ENCODE measurements around the gene PIK3R1. TPM values are rescaled to one million over a fixed set of nuclear protein-coding genes. Genes with fewer than 3 reads are reported as not detected.

The PIK3R1 gene
- total RNA-seq, 1 donor from 2014 or later = 89.3 TPM

DNA sequence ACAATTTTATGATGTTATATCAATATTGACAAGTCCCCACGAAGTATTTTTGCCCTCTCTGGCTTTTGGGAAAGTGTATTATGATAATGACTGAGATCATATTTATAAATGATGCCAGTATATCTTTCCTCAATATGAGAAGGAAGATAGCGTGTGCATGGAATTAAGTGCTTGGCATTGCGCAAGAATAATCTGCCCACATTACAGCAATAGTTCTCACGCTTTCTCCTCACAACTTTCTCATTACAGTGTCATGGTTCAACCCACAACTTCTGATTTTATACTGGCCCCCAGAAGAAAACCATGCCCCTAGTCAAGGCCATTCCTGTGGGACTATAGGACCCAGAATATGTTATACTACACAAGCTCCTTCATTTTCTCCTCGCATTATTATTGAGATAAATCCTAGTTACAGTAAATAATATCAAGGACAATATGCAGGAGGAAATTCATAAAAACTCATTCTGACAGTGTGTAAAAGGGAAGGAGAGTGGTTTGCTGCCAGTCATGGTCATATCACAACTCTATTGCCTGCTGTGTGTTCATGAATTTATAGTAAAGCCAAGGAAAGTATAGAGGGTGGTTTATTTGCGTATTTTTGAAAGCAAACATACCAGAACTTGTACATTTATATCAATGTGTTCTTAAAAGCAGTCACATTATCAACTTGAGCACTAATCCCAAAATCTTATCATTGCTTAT, 114.1 kb downstream of the PIK3R1 start:
- Histone ChIP-seq H3K27me3 (no peaks in the 10 kb centered on the region), H3K27ac (no peak overlapping the region), H3K4me1 (no peaks in the 10 kb centered on the region), H3K36me3 (no peaks in the 10 kb centered on the region), H3K9me3 (no peaks in the 10 kb centered on the region), H3K4me3 (no peak overlapping the region)
- TF ChIP-seq, protein P1, sequence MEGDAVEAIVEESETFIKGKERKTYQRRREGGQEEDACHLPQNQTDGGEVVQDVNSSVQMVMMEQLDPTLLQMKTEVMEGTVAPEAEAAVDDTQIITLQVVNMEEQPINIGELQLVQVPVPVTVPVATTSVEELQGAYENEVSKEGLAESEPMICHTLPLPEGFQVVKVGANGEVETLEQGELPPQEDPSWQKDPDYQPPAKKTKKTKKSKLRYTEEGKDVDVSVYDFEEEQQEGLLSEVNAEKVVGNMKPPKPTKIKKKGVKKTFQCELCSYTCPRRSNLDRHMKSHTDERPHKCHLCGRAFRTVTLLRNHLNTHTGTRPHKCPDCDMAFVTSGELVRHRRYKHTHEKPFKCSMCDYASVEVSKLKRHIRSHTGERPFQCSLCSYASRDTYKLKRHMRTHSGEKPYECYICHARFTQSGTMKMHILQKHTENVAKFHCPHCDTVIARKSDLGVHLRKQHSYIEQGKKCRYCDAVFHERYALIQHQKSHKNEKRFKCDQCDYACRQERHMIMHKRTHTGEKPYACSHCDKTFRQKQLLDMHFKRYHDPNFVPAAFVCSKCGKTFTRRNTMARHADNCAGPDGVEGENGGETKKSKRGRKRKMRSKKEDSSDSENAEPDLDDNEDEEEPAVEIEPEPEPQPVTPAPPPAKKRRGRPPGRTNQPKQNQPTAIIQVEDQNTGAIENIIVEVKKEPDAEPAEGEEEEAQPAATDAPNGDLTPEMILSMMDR (IDR thresholded peaks at IDR 0.05) = no peak
- intact Hi-C loops (cut with DNase I) = no loop called here
- DNase-seq (ENCODE audit: low spot score in 2 of 2) = no peak

DNA sequence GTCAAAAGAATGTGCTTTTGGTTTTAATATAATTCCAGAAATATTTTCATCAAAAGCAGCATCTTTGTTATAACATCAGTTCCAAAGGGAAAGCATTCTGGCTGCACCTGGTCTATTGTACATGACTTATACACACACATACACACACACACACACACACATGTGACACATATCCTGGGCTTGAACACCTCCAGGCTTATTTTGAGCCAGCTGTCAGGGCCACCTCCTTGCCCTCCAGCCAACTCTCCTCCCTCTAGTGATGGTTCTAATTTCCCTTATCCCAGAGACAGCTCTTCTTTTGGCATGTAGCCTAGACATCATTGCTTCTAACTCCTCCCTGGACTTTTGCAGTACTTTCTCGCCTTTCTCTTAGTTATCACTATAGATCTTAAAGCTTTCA, 115.0 kb downstream of the PIK3R1 start:
- DNase-seq (ENCODE audit: low spot score in 2 of 2) = no peak

DNA sequence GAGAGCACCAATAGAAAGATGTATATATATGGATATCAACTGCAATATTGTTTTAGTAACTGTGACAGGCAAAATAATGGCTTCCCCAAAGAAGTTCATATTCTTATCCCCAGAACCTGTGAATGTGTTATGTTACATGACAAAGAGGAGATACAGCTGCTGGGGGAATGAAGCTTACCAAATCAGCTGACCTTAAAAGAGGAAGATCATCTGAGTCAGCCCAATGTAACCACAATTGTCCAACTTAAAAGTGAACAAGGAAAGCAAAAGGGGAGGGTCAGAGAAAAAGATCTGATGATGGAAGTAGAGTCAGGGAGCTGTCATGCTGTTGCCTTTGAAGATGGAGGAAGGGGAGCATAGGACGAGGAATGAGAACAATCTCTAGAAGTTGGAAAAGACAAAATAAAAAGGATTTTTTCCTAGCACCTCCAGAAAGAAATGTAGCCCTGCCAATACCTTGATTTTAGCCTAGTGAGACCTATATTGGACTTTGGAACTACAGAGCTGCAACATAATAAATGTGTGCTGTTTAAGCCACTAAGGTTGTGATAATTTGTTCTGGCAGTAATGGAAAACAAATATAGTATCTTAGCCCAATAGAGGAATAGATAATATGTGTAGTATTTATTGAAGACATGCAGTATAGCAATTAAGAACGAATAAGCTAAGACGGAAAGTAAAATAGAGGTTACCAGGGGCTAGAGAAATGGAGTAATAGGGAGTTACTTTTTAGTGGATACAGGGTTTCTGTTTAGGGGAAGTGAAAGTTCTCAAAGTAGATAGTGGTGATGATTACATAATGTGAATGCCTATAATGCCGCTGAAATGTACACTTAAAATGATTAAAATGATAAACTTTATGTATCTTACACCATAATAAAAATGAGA, 115.9 kb downstream of the PIK3R1 start:
- Histone ChIP-seq H3K27me3 (no peaks in the 10 kb centered on the region), H3K4me3 (no peak overlapping the region), H3K36me3 (no peaks in the 10 kb centered on the region), H3K27ac (no peak overlapping the region), H3K9me3 (no peaks in the 10 kb centered on the region), H3K4me1 (no peaks in the 10 kb centered on the region)
- TF ChIP-seq, protein P1 (IDR thresholded peaks at IDR 0.05) = no peak
- DNase-seq (ENCODE audit: low spot score in 2 of 2) = no peak
- intact Hi-C loops (cut with DNase I) = no loop called here

More for the DNA sequence above, 115.0 kb downstream of the PIK3R1 start:
- Histone ChIP-seq H3K27ac (no peak overlapping the region), H3K36me3 (no peaks in the 10 kb centered on the region), H3K4me1 (no peaks in the 10 kb centered on the region), H3K4me3 (no peak overlapping the region), H3K9me3 (no peaks in the 10 kb centered on the region), H3K27me3 (no peaks in the 10 kb centered on the region)
- TF ChIP-seq, protein P1 (IDR thresholded peaks at IDR 0.05) = no peak
- intact Hi-C loops (cut with DNase I) = no loop called here

DNA sequence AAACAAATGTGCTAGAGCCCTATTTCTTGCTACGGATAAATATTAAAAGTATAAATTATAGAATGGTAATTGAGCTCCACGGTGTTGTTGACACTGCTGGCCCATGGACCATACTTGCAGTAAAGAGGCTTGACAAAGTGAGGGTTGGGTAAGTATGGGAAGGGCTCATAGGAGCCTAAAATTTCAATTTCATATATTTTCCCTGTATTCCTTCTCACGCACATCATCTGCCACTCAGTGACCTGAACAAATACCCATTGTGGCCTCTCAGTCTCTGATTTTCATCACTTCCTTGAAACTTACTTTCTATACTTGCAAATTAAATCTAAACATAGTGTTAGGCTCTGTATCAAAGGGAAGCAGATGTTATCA, 116.5 kb downstream of the PIK3R1 start:
- no peaks in the 10 kb centered on the region for H3K9me3 ChIP-seq
- DNase-seq (ENCODE audit: low spot score in 2 of 2) = no peak
- intact Hi-C loops (cut with DNase I) = no loop called here
- H3K4me3 ChIP-seq = no peak overlapping the region
- H3K27me3 ChIP-seq = no peaks in the 10 kb centered on the region
- no peaks in the 10 kb centered on the region for H3K36me3 ChIP-seq
- TF ChIP-seq, protein P1 (IDR thresholded peaks at IDR 0.05) = no peak
- H3K27ac ChIP-seq = no peak overlapping the region
- no peaks in the 10 kb centered on the region for H3K4me1 ChIP-seq

DNA sequence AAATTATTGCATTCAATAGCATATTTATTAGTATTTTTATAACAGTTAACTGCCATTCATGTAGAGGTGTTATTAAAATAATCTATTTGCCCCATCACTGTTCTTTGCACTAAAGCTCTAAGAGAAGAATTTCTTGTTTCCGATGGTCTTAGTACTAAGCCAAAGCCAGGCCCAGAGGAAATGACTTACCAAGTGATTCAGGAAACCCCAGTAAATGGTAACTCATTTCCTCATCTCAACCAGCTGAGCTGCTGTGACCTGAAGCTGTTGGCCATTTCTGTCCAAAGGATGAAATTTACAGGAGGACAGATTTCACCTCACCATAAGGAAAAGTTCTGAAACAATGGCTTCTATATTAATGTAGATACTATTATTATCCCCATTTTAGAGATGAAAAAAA, 117.0 kb downstream of the PIK3R1 start:
- no peaks in the 10 kb centered on the region for H3K36me3 ChIP-seq
- H3K4me1 ChIP-seq = no peaks in the 10 kb centered on the region
- no peaks in the 10 kb centered on the region for H3K27me3 ChIP-seq
- DNase-seq (ENCODE audit: low spot score in 2 of 2) = no peak
- intact Hi-C loops (cut with DNase I) = no loop called here
- no peak overlapping the region for H3K27ac ChIP-seq
- no peaks in the 10 kb centered on the region for H3K9me3 ChIP-seq
- H3K4me3 ChIP-seq = no peak overlapping the region
- TF ChIP-seq, protein P1 (IDR thresholded peaks at IDR 0.05) = no peak

Data from ascending aorta (tissue), 2 donors.